ENCODE measurements around the gene ATP5MC3. TPM values are rescaled to one million over a fixed set of nuclear protein-coding genes. Genes with fewer than 3 reads are reported as not detected.

ATP5MC3 gene
- total and polyA plus RNA-seq, 2 experiments from 2014 or later: 300 to 2,044 TPM

GRCh38 chr2:175207741-175208438, 26.4 kb upstream of the ATP5MC3 start:
- Histone ChIP-seq H3K27ac (no peak overlapping the region), H3K4me1 (ENCODE audit: low read depth) (no peaks in the 10 kb centered on the region), H3K36me3 (no peaks in the 10 kb centered on the region), H3K4me3 (no peak overlapping the region), H3K27me3 (no peaks in the 10 kb centered on the region), H3K9me3 (ENCODE audit: low read depth) (no peaks in the 10 kb centered on the region)
- DNase-seq (ENCODE audit: low read depth in 1 of 2, low spot score in 1 of 2): peak in 1 of 2 donors; percentile 8
- no peak for TF ChIP-seq CTCF (IDR thresholded peaks at IDR 0.05; ENCODE audit: low read depth, low read length)

- no peak for TF ChIP-seq CTCF (IDR thresholded peaks at IDR 0.05; ENCODE audit: low read depth, low read length)
- Histone ChIP-seq H3K4me3 (no peak overlapping the region), H3K27ac (no peak overlapping the region), H3K27me3 (no peaks in the 10 kb centered on the region), H3K9me3 (ENCODE audit: low read depth) (no peaks in the 10 kb centered on the region), H3K4me1 (ENCODE audit: low read depth) (no peaks in the 10 kb centered on the region), H3K36me3 (no peaks in the 10 kb centered on the region)
- DNase-seq (ENCODE audit: low read depth in 1 of 2, low spot score in 1 of 2): no peak
Measured at GRCh38 chr2:175206866-175207265, 25.4 kb upstream of the ATP5MC3 start.

- no peak overlapping the region for H3K4me3 ChIP-seq
- TF ChIP-seq CTCF (IDR thresholded peaks at IDR 0.05; ENCODE audit: low read depth, low read length): no peak
- DNase-seq (ENCODE audit: low read depth in 1 of 2, low spot score in 1 of 2): peak in 1 of 2 donors; percentile 7
- no peak overlapping the region for H3K27ac ChIP-seq
- no peaks in the 10 kb centered on the region for H3K9me3 ChIP-seq (ENCODE audit: low read depth)
- H3K36me3 ChIP-seq: no peaks in the 10 kb centered on the region
- no peaks in the 10 kb centered on the region for H3K4me1 ChIP-seq (ENCODE audit: low read depth)
- H3K27me3 ChIP-seq: peaks cover 3% of the 10 kb centered on the region
Measured at GRCh38 chr2:175205523-175205922, 24.0 kb upstream of the ATP5MC3 start.

- peaks cover 3% of the 10 kb centered on the region for H3K27me3 ChIP-seq
- TF ChIP-seq CTCF (IDR thresholded peaks at IDR 0.05; ENCODE audit: low read depth, low read length): peak; percentile 66
- no peak overlapping the region for H3K4me3 ChIP-seq
- no peaks in the 10 kb centered on the region for H3K36me3 ChIP-seq
- DNase-seq (ENCODE audit: low read depth in 1 of 2, low spot score in 1 of 2): peak; percentile 63 to 71
- no peaks in the 10 kb centered on the region for H3K9me3 ChIP-seq (ENCODE audit: low read depth)
- H3K4me1 ChIP-seq (ENCODE audit: low read depth): no peaks in the 10 kb centered on the region
- no peak overlapping the region for H3K27ac ChIP-seq
Measured at GRCh38 chr2:175203621-175204496, 22.3 kb upstream of the ATP5MC3 start.

GRCh38 chr2:175195012-175195411, 13.5 kb upstream of the ATP5MC3 start:
- no peaks in the 10 kb centered on the region for H3K4me1 ChIP-seq (ENCODE audit: low read depth)
- no peak overlapping the region for H3K27ac ChIP-seq
- H3K27me3 ChIP-seq: no peaks in the 10 kb centered on the region
- no peak overlapping the region for H3K4me3 ChIP-seq
- DNase-seq (ENCODE audit: low read depth in 1 of 2, low spot score in 1 of 2): no peak
- no peaks in the 10 kb centered on the region for H3K36me3 ChIP-seq
- H3K9me3 ChIP-seq (ENCODE audit: low read depth): no peaks in the 10 kb centered on the region
- no peak for TF ChIP-seq CTCF (IDR thresholded peaks at IDR 0.05; ENCODE audit: low read depth, low read length)

Measured in cardiac muscle cell (in vitro differentiated cells and primary cell).